Heart left ventricle (tissue), 13 donors: ENCODE measurements around the gene STAB1.

Source experiments
- CTCF ChIP-seq, 12 donors: fragments of 200-600 bp; sonication (generic) in 4 of 12; IDR thresholded peaks; one replicate each; pipeline versions ENCODE4 v1.5.0 to v1.8.0; 2018 to 2022; ENCODE audit warnings: antibody characterized with exemption in 12 of 12, mild to moderate bottlenecking in 5 of 12
- POLR2A ChIP-seq, 2 donors: fragments of 450-650 bp; IDR thresholded peaks; one replicate each; pipeline ENCODE4 v1.6.1; 2017; ENCODE audit warnings: antibody characterized with exemption in 2 of 2, mild to moderate bottlenecking in 2 of 2, moderate library complexity in 2 of 2
- donor health status: ischemic (EF 13 %, LVEDD 7.1; RV severe dilation, severe dysfunction).
- donor health status: DM: no; HTN: yes; CAD: no.
- donor health status: DM: no; HTN: no; CAD: no.
- donor health status: ischemic (EF 25% LVEDD 6.9; RV normal size, moderate dysfunction).
- donor health status: ischemic (EF 25% LVEDD 5.7; RV mildly dilated, moderate dysfunction).
- donor health status: ischemic (EF 35%, LVEDD 5.7; RV mildly dilated, moderate dysfunction).
- donor health status: nonischemic (EF 11% LVEDD 7.7; RV severe dilation, severe dysfunction).
- donor health status: DM: yes; HTN: yes; CAD: no.
- donor health status: PGD.
- donor health status: ischemic (EF 29% LVEDD 5.4; RV normal size, mild dysfunction).
- donor health status: nonischemic (EF 23%, LVEDD 6.1; RV moderate dilation, normal function).

GRCh38 chr3:52552089-52552488, 57.0 kb downstream of the STAB1 start:
- TF ChIP-seq CTCF (IDR thresholded peaks at IDR 0.05) (no peak), POLR2A (IDR thresholded peaks at IDR 0.05) (no peak)
